HFFc6 (cell line): ENCODE results near the gene AATK. TPM values are rescaled to one million over a fixed set of nuclear protein-coding genes. Genes with fewer than 3 reads are reported as not detected.

Experiments
- DNase-seq: peaks from one replicate; pipeline ENCODE4 v3.0.0-alpha.2; 2018
- H3K27ac Mint-ChIP-seq: 2 replicates; pipeline ENCODE4 v1.8.0; 2020; ENCODE audit warnings: mild to moderate bottlenecking, mixed read lengths
- H3K27me3 Mint-ChIP-seq: 2 replicates; pipeline ENCODE4 v1.8.0; 2021; ENCODE audit warnings: mild to moderate bottlenecking, moderate library complexity, mixed read lengths; ENCODE audit not compliant: insufficient read depth
- H3K36me3 Mint-ChIP-seq: 2 replicates; pipeline ENCODE4 v1.8.0; 2021; ENCODE audit warnings: low read depth, mixed read lengths
- H3K4me1 Mint-ChIP-seq: 2 replicates; pipeline ENCODE4 v1.8.0; 2020; ENCODE audit warnings: low read depth, mixed read lengths
- H3K4me3 Mint-ChIP-seq: 2 replicates; pipeline ENCODE4 v1.8.0; 2020; ENCODE audit warnings: mild to moderate bottlenecking, moderate library complexity, mixed read lengths
- H3K9me3 Mint-ChIP-seq: 2 replicates; pipeline ENCODE4 v1.8.0; 2020; ENCODE audit warnings: mild to moderate bottlenecking, mixed read lengths
- CTCF ChIP-seq: fragments of 200-600 bp; sonication (generic); IDR thresholded peaks from 2 replicates; pipeline ENCODE4 v1.5.0; 2021; ENCODE audit warnings: antibody characterized with exemption, mild to moderate bottlenecking
- total RNA-seq, 6 experiments: library from RNA; stranded (reverse); fragmentation: NEBNext Ultra II Directional; extraction: Animal tissue kit (Norgen Biotek cat#: 25700); gene quantifications; 2 replicates in 1 of 6; 3 replicates in 5 of 6; pipeline ENCODE4 v1.2.3, GENCODE V29; 2021

The AATK gene
- total RNA-seq, 6 experiments from 2014 or later: 0.15 to 0.59 (median 0.38) TPM

DNA sequence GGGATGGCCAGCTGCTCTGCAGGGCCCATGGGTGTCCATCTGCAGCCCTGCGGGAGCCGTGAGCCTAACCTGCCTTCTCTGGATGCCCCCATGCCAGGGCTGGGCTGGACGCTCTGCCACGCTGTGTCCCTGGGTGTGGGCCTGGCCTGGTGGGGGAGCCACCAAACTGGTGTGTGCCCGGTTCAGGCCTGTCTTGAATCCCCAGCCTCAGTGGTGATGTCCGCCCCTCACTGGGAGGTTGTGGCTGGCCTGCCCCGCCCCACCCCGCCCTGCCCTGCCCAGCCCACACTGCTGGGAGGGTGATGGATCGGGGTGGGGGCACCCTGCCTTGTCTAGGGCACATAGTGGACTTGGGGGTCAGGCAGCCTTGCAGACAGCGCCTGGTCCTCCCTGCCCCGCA lies 50.8 kb downstream of the AATK start:
- no peak for DNase-seq
- Mint-ChIP-seq H3K9me3 (no peaks in the 10 kb centered on the region), H3K27me3 (peaks cover 9% of the 10 kb centered on the region), H3K27ac (no peak overlapping the region), H3K4me1 (peaks cover 4% of the 10 kb centered on the region; the same call in 1 of the 2 replicates), H3K4me3 (no peak overlapping the region), H3K36me3 (no peaks in the 10 kb centered on the region)
- no peak for TF ChIP-seq CTCF

DNA sequence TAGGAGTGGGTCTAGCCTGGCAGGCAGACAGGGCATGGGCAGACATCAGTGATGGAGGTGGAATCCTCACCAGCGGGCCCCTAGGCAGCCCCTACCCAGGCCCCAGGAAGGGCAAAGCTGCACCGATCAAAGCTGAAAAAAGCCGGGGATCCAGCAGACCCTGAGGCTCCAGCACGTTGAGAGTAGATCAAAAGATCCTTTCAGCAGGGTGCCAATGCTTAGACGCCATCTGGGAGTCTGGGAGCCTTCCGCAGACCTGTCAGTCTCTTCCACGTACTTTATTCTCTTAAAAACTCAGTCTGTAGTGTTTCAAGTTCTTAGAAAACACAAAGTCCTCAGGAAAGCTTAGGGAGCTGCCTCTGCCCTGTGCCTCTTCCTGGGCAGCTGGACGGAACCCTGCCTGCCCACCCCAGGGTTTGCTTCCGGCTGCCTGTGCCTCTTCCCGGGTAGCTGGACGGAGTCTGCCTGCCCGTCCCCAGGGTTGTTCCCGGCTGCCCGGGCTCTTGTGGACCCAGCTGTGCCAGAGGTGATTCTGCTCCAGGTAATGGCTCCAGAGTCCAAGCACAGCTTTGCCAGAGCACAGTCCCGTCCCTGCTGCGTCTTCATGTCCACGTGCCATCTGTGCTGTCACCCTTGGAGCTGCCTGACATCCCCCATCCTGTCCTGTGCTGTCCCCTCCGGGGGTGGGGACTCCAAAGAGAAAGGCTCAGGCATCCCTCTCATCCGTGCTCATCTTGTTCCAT lies 51.5 kb downstream of the AATK start:
- Mint-ChIP-seq H3K36me3 (no peaks in the 10 kb centered on the region), H3K9me3 (no peaks in the 10 kb centered on the region), H3K27me3 (peaks cover 6% of the 10 kb centered on the region; the same call in 1 of the 2 replicates), H3K27ac (no peak overlapping the region), H3K4me3 (no peak overlapping the region), H3K4me1 (peaks cover 4% of the 10 kb centered on the region; the same call in 1 of the 2 replicates)
- DNase-seq: no peak
- no peak for TF ChIP-seq CTCF

DNA sequence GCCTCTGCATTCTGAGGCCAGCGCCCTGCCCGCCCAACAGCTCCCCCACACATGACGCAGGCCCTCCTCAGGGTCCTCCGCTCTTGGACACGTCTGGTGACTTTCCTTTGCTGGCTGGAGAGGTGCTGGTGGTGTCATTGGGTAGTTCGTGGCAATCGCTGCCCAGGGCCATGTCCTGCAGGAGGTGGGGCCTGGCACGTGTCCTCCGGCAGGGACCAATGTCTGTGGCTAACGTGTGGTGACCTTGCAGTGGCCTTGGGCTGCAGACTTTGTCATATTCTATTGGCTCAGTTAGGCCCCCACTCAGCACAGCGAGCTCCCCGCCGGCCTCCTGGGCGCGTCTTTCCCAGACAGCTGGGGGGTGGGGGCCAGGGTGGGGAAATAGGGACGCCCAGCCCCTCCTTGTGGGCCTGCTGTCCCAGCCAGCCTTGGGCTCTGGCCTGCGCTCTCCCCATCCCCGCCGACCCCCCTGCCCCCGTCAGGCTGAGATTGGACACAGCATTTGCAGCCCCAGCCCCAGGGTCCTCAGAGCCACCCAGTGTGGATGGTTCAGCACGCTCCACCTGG lies 52.8 kb downstream of the AATK start:
- no peaks in the 10 kb centered on the region for H3K36me3 Mint-ChIP-seq
- TF ChIP-seq CTCF: no peak
- no peak overlapping the region for H3K4me3 Mint-ChIP-seq
- H3K4me1 Mint-ChIP-seq: no peaks in the 10 kb centered on the region
- H3K27me3 Mint-ChIP-seq: no peaks in the 10 kb centered on the region; the same call in 1 of the 2 replicates
- H3K9me3 Mint-ChIP-seq: no peaks in the 10 kb centered on the region
- no peak for DNase-seq
- no peak overlapping the region for H3K27ac Mint-ChIP-seq

- Mint-ChIP-seq H3K4me3 (no peak overlapping the region), H3K27me3 (peaks cover 1% of the 10 kb centered on the region; the same call in 1 of the 2 replicates), H3K4me1 (no peaks in the 10 kb centered on the region), H3K9me3 (no peaks in the 10 kb centered on the region), H3K36me3 (no peaks in the 10 kb centered on the region), H3K27ac (no peak overlapping the region)
- no peak for DNase-seq
- TF ChIP-seq CTCF: no peak
These were observed 53.6 kb downstream of the AATK start for GRCh38 chr17:81112450-81112849.

GRCh38 chr17:81111066-81111465 lies 55.0 kb downstream of the AATK start:
- Mint-ChIP-seq H3K27me3 (peaks cover 3% of the 10 kb centered on the region; the same call in 1 of the 2 replicates), H3K4me1 (no peaks in the 10 kb centered on the region), H3K9me3 (no peaks in the 10 kb centered on the region), H3K27ac (no peak overlapping the region), H3K4me3 (no peak overlapping the region), H3K36me3 (no peaks in the 10 kb centered on the region)
- no peak for DNase-seq
- no peak for TF ChIP-seq CTCF
